COLO668 (cell line): ENCODE measurements around the gene NFATC4.
A peak's percentile ranks its signal among the peaks of the same experiment; 100 is the strongest.

Experiments
- DNase-seq: peaks from one replicate; lab custom pipeline; 2025; ENCODE audit not compliant: unreplicated experiment; lab: John Stamatoyannopoulos, UW

Gene NFATC4

GRCh38 chr14:24407608-24408325 is 39.8 kb downstream of the NFATC4 start:
- no peak for DNase-seq

GRCh38 chr14:24408764-24409163 is 40.8 kb downstream of the NFATC4 start:
- no peak for DNase-seq

- DNase-seq: no peak
Observed at GRCh38 chr14:24409192-24409591, 41.2 kb downstream of the NFATC4 start.

GRCh38 chr14:24409956-24410355 is 42.0 kb downstream of the NFATC4 start:
- DNase-seq: no peak

GRCh38 chr14:24411443-24412389 is 43.7 kb downstream of the NFATC4 start:
- peak; percentile 29 for DNase-seq

GRCh38 chr14:24414077-24414476 is 46.1 kb downstream of the NFATC4 start:
- no peak for DNase-seq

- DNase-seq: no peak
Observed at GRCh38 chr14:24414732-24415420, 46.9 kb downstream of the NFATC4 start.

- no peak for DNase-seq
Observed at GRCh38 chr14:24415421-24416253, 47.7 kb downstream of the NFATC4 start.

- DNase-seq: no peak
Observed at GRCh38 chr14:24416254-24416931, 48.4 kb downstream of the NFATC4 start.

GRCh38 chr14:24416932-24417619 is 49.1 kb downstream of the NFATC4 start:
- no peak for DNase-seq

GRCh38 chr14:24417832-24418491 is 50.0 kb downstream of the NFATC4 start:
- no peak for DNase-seq

GRCh38 chr14:24418492-24418873 is 50.5 kb downstream of the NFATC4 start:
- DNase-seq: no peak

- DNase-seq: no peak
Observed at GRCh38 chr14:24422261-24422660, 54.3 kb downstream of the NFATC4 start.

- no peak for DNase-seq
Observed at GRCh38 chr14:24422694-24423601, 55.0 kb downstream of the NFATC4 start.

- DNase-seq: no peak
Observed at GRCh38 chr14:24425704-24426103, 57.7 kb downstream of the NFATC4 start.

GRCh38 chr14:24426150-24426911 is 58.3 kb downstream of the NFATC4 start:
- DNase-seq: no peak

- DNase-seq: peak; percentile 69
Observed at GRCh38 chr14:24426912-24427536, 59.0 kb downstream of the NFATC4 start.
